GM23338 (cell line): ENCODE data around the gene NCLN. TPM values are rescaled to one million over a fixed set of nuclear protein-coding genes. Genes with fewer than 3 reads are reported as not detected.

ENCODE experiments used
- ATAC-seq: fragments of 200-7000 bp; cut with Tn5 transposase; 3 replicates; pipeline ENCODE4 v1.9.1; 2020
- DNase-seq: peaks from one replicate; pipeline ENCODE4 v3.0.0-alpha.2; 2015; ENCODE audit warnings: low spot score
- H2AFZ ChIP-seq: fragments of 200-600 bp; sonication (generic); 2 replicates; pipeline ENCODE4 v1.8.0; 2016; ENCODE audit warnings: antibody characterized with exemption, mild to moderate bottlenecking, moderate library complexity
- H3F3A ChIP-seq: fragments of 200-600 bp; sonication (generic); replicated peaks from 2 replicates; pipeline ENCODE4 v1.8.0; 2017; ENCODE audit warnings: antibody characterized with exemption, mixed run types, low read depth
- H3K27ac ChIP-seq: fragments of 200-600 bp; sonication (generic); 2 replicates; pipeline ENCODE4 v1.6.1; 2016; ENCODE audit warnings: low read depth
- H3K27me3 ChIP-seq: fragments of 200-600 bp; sonication (generic); 2 replicates; pipeline ENCODE4 v1.8.0; 2016; ENCODE audit warnings: mild to moderate bottlenecking, mixed run types, moderate library complexity; ENCODE audit not compliant: insufficient read depth
- H3K36me3 ChIP-seq: fragments of 200-600 bp; sonication (generic); 2 replicates; pipeline ENCODE4 v1.8.0; 2016; ENCODE audit warnings: mild to moderate bottlenecking; ENCODE audit not compliant: insufficient read depth
- H3K4me1 ChIP-seq: fragments of 200-600 bp; sonication (generic); 2 replicates; pipeline ENCODE4 v1.8.0; 2016; ENCODE audit warnings: mild to moderate bottlenecking, moderate library complexity; ENCODE audit not compliant: insufficient read depth
- H3K4me2 ChIP-seq: fragments of 200-600 bp; sonication (generic); 2 replicates; pipeline ENCODE4 v1.7.1; 2017; ENCODE audit warnings: mixed run types
- H3K4me3 ChIP-seq: fragments of 200-600 bp; sonication (generic); 2 replicates; pipeline ENCODE4 v1.6.1; 2016; ENCODE audit warnings: mixed run types
- H3K79me2 ChIP-seq: fragments of 200-600 bp; sonication (generic); replicated peaks from 2 replicates; pipeline ENCODE4 v1.8.0; 2017; ENCODE audit warnings: mild to moderate bottlenecking; ENCODE audit not compliant: insufficient read depth
- H3K9me2 ChIP-seq: fragments of 200-600 bp; sonication (generic); 2 replicates; pipeline ENCODE4 v1.8.0; 2017; ENCODE audit not compliant: insufficient read depth
- H4K20me1 ChIP-seq: fragments of 200-600 bp; sonication (generic); replicated peaks from 2 replicates; pipeline ENCODE4 v1.8.0; 2017; ENCODE audit warnings: mild to moderate bottlenecking; ENCODE audit not compliant: insufficient read depth
- H3K27ac Mint-ChIP-seq: 2 replicates; pipeline ENCODE4 v1.8.0; 2020; ENCODE audit warnings: inconsistent platforms, mild to moderate bottlenecking, moderate library complexity, mixed read lengths
- H3K27me3 Mint-ChIP-seq: 3 replicates; pipeline ENCODE4 v1.8.0; 2022; ENCODE audit warnings: low read depth, mild to moderate bottlenecking, moderate library complexity, mixed read lengths, inconsistent platforms; ENCODE audit not compliant: insufficient read depth, poor library complexity
- H3K36me3 Mint-ChIP-seq: 3 replicates; pipeline ENCODE4 v1.8.0; 2021; ENCODE audit warnings: low read depth, mild to moderate bottlenecking, inconsistent platforms, moderate library complexity, mixed read lengths
- H3K4me1 Mint-ChIP-seq: 3 replicates; pipeline ENCODE4 v1.8.0; 2020; ENCODE audit warnings: mild to moderate bottlenecking, inconsistent platforms, mixed read lengths
- H3K4me3 Mint-ChIP-seq: 3 replicates; pipeline ENCODE4 v1.8.0; 2021; ENCODE audit warnings: moderate library complexity, mild to moderate bottlenecking, inconsistent platforms, mixed read lengths
- H3K9me3 Mint-ChIP-seq: 3 replicates; pipeline ENCODE4 v1.8.0; 2020; ENCODE audit warnings: moderate library complexity, mild to moderate bottlenecking, inconsistent platforms, mixed read lengths
- CREB1 ChIP-seq: fragments of 250-450 bp; sonication (Bioruptor Pico); IDR thresholded peaks from 2 replicates; pipeline ENCODE4 v1.5.0; 2020; ENCODE audit warnings: low read depth, mild to moderate bottlenecking, moderate library complexity
- EZH2 ChIP-seq: fragments of 200-600 bp; sonication (generic); IDR thresholded peaks from one replicate; pipeline ENCODE4 v1.8.0; 2017; ENCODE audit warnings: antibody characterized with exemption, mild to moderate bottlenecking, low read depth; ENCODE audit not compliant: unreplicated experiment
- EZH2phosphoT487 ChIP-seq: fragments of 200-600 bp; sonication (generic); IDR thresholded peaks from one replicate; pipeline ENCODE4 v1.8.1; 2018; ENCODE audit warnings: antibody characterized with exemption; ENCODE audit not compliant: unreplicated experiment
- JUNB ChIP-seq: IDR thresholded peaks from one replicate; pipeline ENCODE4 v1.6.1; 2016; ENCODE audit warnings: antibody characterized with exemption; ENCODE audit not compliant: unreplicated experiment
- NANOG ChIP-seq: IDR thresholded peaks from 2 replicates; pipeline ENCODE4 v1.6.1; 2016; ENCODE audit warnings: antibody characterized with exemption, borderline replicate concordance
- ZNF331 ChIP-seq: fragments of 250-450 bp; sonication (Bioruptor Pico); IDR thresholded peaks from 2 replicates; pipeline ENCODE4 v1.5.0; 2020; ENCODE audit warnings: low read depth, mild to moderate bottlenecking, moderate library complexity
- ZNF462 ChIP-seq: fragments of 250-450 bp; sonication (Bioruptor Pico); IDR thresholded peaks from 2 replicates; pipeline ENCODE4 v1.5.0; 2020; ENCODE audit warnings: mild to moderate bottlenecking, moderate library complexity
- polyA plus RNA-seq: library from polyadenylated mRNA; unstranded; fragments of >200 nt; fragmentation: Nextera tagmentation; extraction: Ambion mirVana; gene quantifications from 2 replicates; pipeline ENCODE4 v1.2.1, GENCODE V29; 2016
- total RNA-seq: library from RNA; depleted of rRNA; stranded (reverse); fragments of >200 nt; shearing (Covaris generic); gene quantifications from 2 replicates; pipeline ENCODE4 v1.2.3, GENCODE V29; 2014

NCLN gene
- total and polyA plus RNA-seq, 2 experiments from 2014 or later: 85.6 to 125 TPM

GRCh38 chr19:3135961-3136683 is 49.6 kb upstream of the NCLN start, which contains the start of gene GNA15 (continued):
- no peak for TF ChIP-seq ZNF331 (CRISPR knock-in tag)
- TF ChIP-seq JUNB: no peak
- no peak for TF ChIP-seq NANOG
- TF ChIP-seq EZH2: no peak
- no peak for TF ChIP-seq EZH2phosphoT487
- no peak for TF ChIP-seq CREB1 (CRISPR knock-in tag)
- no peak for TF ChIP-seq ZNF462

DNA sequence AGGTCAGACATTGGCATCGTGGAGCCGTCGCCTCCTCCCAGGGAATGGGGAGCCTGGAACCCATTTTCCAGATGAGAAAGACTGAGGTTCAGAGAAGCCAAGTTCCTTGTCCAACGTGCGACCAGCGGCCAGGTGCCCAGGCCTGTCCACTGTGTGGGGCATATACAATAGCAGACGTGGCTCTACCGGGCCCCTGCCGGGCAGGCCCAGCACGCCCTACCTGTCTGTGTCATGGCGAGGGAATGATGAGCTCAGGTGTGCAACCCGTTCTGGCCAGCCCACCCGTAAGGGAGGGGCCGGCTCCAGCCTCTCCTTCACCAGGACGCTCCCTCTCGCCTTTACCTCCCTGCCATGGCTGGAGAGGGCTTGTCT is 49.1 kb upstream of the NCLN start:
- no peak for TF ChIP-seq EZH2phosphoT487
- Histone ChIP-seq H2AFZ (no peak overlapping the region), H3K27me3 (no peaks in the 10 kb centered on the region), H3K4me3 (no peak overlapping the region), H4K20me1 (no peaks in the 10 kb centered on the region), H3K79me2 (no peaks in the 10 kb centered on the region), H3K4me1 (no peaks in the 10 kb centered on the region; the same call in 1 of the 2 replicates), H3K27ac (no peak overlapping the region), H3K4me2 (no peak overlapping the region), H3K36me3 (no peaks in the 10 kb centered on the region), H3K9me2 (no peaks in the 10 kb centered on the region), H3F3A (no peaks in the 10 kb centered on the region)
- DNase-seq (no peak), ATAC-seq (no peak)
- Mint-ChIP-seq H3K9me3 (no peaks in the 10 kb centered on the region; the same call in 2 of the 3 replicates), H3K36me3 (no peaks in the 10 kb centered on the region), H3K4me3 (no peak overlapping the region), H3K27ac (no peak overlapping the region), H3K4me1 (peaks cover 8% of the 10 kb centered on the region; the same call in 2 of the 3 replicates), H3K27me3 (peaks cover 2% of the 10 kb centered on the region)
